DND-41 (cell line): ENCODE measurements around the gene FLRT1.

Experiments used
- ATAC-seq: fragments of 200-7000 bp; cut with Tn5 transposase; 3 replicates; pipeline ENCODE4 v1.9.1; 2021; ENCODE audit warnings: low read depth; ENCODE audit not compliant: insufficient read depth
- DNase-seq: peaks from one replicate; pipeline ENCODE4 v3.0.0-alpha.2; 2020
- H2AFZ ChIP-seq: 2 replicates; pipeline ENCODE4 v1.6.0; 2012; ENCODE audit warnings: low read depth, low read length
- H3K27ac ChIP-seq: 2 replicates; pipeline ENCODE4 v1.5.1; 2012; ENCODE audit warnings: low read length, inconsistent platforms
- H3K27me3 ChIP-seq: fragments of 200-600 bp; sonication (generic); 2 replicates; pipeline ENCODE4 v1.6.0; 2012; ENCODE audit warnings: low read length, mild to moderate bottlenecking, inconsistent platforms; ENCODE audit not compliant: insufficient read depth, poor library complexity
- H3K36me3 ChIP-seq: 2 replicates; pipeline ENCODE4 v1.5.1; 2012; ENCODE audit warnings: low read length, inconsistent platforms; ENCODE audit not compliant: insufficient read depth
- H3K4me1 ChIP-seq: 2 replicates; pipeline ENCODE4 v1.5.1; 2012; ENCODE audit warnings: mild to moderate bottlenecking, low read length; ENCODE audit not compliant: insufficient read depth
- H3K4me2 ChIP-seq: 2 replicates; pipeline ENCODE4 v1.6.0; 2012; ENCODE audit warnings: mild to moderate bottlenecking, moderate library complexity, low read length, inconsistent platforms; ENCODE audit not compliant: insufficient read depth
- H3K4me3 ChIP-seq, 2 experiments: fragments of 200-600 bp in 1 of 2; shearing (Covaris generic) in 1 of 2; 2 replicates each; pipeline ENCODE4 v1.5.1; 2012 to 2016; ENCODE audit warnings: inconsistent platforms in 2 of 2, low read length in 2 of 2, mild to moderate bottlenecking in 2 of 2, low read depth in 1 of 2, moderate library complexity in 1 of 2
- H3K79me2 ChIP-seq: 2 replicates; pipeline ENCODE4 v1.6.0; 2012; ENCODE audit warnings: low read length, inconsistent platforms; ENCODE audit not compliant: insufficient read depth
- H3K9ac ChIP-seq: 2 replicates; pipeline ENCODE4 v1.6.0; 2012; ENCODE audit warnings: low read depth, mild to moderate bottlenecking, inconsistent platforms, low read length, moderate library complexity
- H3K9me3 ChIP-seq: 2 replicates; pipeline ENCODE4 v1.5.1; 2012; ENCODE audit warnings: low read length, moderate library complexity, mild to moderate bottlenecking, inconsistent platforms; ENCODE audit not compliant: insufficient read depth, severe bottlenecking
- H4K20me1 ChIP-seq: 2 replicates; pipeline ENCODE4 v1.6.0; 2012; ENCODE audit warnings: low read length; ENCODE audit not compliant: insufficient read depth
- EZH2 ChIP-seq: IDR thresholded peaks from 3 replicates; pipeline ENCODE4 v1.6.1; 2012; ENCODE audit warnings: borderline replicate concordance, low read depth, mild to moderate bottlenecking, moderate library complexity, low read length, inconsistent platforms; ENCODE audit not compliant: severe bottlenecking
- TF ChIP-seq, protein P1 (sequence below): IDR thresholded peaks from 2 replicates; pipeline ENCODE4 v1.5.1; 2012; ENCODE audit warnings: borderline replicate concordance, low read length, moderate library complexity, mild to moderate bottlenecking; ENCODE audit not compliant: poor library complexity, severe bottlenecking; ENCODE audit errors: extremely low read depth

FLRT1 gene

DNA sequence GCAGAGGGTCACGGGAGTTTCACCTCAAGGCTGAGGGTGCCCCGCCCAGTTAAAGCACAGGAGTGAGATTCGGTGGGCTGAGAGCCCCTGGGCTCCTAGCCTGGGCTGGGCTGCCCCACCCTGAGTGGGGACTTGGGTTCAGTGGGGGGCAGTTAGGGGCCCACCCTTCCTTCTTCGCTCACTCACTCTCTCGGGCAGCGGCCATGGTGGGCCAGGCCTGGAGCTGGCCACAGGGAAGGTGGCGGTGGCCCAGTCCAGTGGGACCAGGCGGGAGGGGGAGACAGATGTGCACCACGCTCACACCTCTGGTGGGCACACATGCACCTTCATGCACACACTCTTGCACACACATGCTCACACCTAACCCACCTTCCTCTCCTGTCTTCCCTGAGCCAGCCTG, 6.1 kb downstream of the FLRT1 start:
- H3K9ac ChIP-seq: no peak overlapping the region
- DNase-seq: no peak

DNA sequence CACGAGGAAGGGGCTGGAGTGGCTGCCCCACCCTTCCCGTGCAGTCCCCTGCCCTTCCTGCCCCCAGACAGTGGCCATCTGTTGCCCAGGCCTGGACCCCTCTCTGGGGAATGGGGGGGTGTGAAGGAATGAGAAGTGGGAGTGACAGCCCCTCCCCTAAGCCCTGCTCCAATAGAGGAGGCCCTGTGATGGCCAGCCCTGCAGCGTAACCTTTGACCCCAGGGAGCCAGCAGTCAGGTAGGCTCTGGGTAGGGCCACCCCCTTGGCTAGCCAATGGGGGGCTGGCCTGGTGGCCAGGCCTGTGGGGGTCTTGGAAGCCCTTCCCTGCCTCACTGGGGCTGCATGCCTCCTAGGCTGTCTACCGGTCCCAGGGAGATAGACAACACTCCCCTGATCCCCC, 6.6 kb downstream of the FLRT1 start:
- Histone ChIP-seq H4K20me1 (peaks cover 35% of the 10 kb centered on the region), H3K27me3 (peaks cover 7% of the 10 kb centered on the region), H3K79me2 (no peaks in the 10 kb centered on the region), H3K27ac (no peak overlapping the region), H3K36me3 (no peaks in the 10 kb centered on the region), H3K4me2 (no peak overlapping the region), H3K9ac (no peak overlapping the region), H3K9me3 (no peaks in the 10 kb centered on the region), H2AFZ (no peak overlapping the region), H3K4me1 (no peaks in the 10 kb centered on the region), H3K4me3 (no peak overlapping the region)
- DNase-seq: no peak
- no peak for ATAC-seq
- TF ChIP-seq EZH2: no peak
- TF ChIP-seq, protein P1, sequence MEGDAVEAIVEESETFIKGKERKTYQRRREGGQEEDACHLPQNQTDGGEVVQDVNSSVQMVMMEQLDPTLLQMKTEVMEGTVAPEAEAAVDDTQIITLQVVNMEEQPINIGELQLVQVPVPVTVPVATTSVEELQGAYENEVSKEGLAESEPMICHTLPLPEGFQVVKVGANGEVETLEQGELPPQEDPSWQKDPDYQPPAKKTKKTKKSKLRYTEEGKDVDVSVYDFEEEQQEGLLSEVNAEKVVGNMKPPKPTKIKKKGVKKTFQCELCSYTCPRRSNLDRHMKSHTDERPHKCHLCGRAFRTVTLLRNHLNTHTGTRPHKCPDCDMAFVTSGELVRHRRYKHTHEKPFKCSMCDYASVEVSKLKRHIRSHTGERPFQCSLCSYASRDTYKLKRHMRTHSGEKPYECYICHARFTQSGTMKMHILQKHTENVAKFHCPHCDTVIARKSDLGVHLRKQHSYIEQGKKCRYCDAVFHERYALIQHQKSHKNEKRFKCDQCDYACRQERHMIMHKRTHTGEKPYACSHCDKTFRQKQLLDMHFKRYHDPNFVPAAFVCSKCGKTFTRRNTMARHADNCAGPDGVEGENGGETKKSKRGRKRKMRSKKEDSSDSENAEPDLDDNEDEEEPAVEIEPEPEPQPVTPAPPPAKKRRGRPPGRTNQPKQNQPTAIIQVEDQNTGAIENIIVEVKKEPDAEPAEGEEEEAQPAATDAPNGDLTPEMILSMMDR: no peak

More for the DNA sequence above, 6.1 kb downstream of the FLRT1 start:
- no peak overlapping the region for H3K27ac ChIP-seq
- H3K79me2 ChIP-seq: no peaks in the 10 kb centered on the region
- TF ChIP-seq, protein P1: no peak
- no peak for TF ChIP-seq EZH2
- no peak for ATAC-seq
- H3K27me3 ChIP-seq: peaks cover 11% of the 10 kb centered on the region
- H3K4me2 ChIP-seq: no peak overlapping the region
- H3K4me3 ChIP-seq: no peak overlapping the region
- no peaks in the 10 kb centered on the region for H3K36me3 ChIP-seq
- H3K9me3 ChIP-seq: no peaks in the 10 kb centered on the region
- peaks cover 3% of the 10 kb centered on the region; the same call in 1 of the 2 replicates for H3K4me1 ChIP-seq
- no peak overlapping the region for H2AFZ ChIP-seq
- peaks cover 39% of the 10 kb centered on the region for H4K20me1 ChIP-seq

DNA sequence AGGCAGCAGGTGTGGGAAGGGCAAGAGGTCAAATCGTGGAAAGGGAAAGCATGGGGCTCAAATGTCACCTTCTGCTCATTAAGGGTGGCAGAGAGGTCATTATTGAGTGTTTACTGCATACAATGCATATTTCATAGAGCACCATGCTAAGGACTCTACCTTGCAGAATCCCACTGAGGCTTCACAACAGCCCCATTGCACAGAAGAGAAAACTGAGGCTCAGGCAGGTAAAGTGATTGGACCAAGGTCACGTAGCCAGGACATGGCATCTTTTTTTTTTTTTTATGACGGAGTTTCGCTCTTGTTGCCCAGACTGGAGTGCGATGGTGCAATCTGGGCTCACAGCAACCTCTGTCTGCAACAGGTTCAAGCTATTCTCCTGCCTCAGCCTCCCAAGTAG, 7.8 kb downstream of the FLRT1 start:
- no peaks in the 10 kb centered on the region for H3K79me2 ChIP-seq
- no peak overlapping the region for H3K4me2 ChIP-seq
- no peak overlapping the region for H3K27ac ChIP-seq
- DNase-seq (no peak), ATAC-seq (no peak)
- no peaks in the 10 kb centered on the region for H3K9me3 ChIP-seq
- no peak for TF ChIP-seq EZH2
- TF ChIP-seq, protein P1: no peak
- H4K20me1 ChIP-seq: peaks cover 29% of the 10 kb centered on the region; the same call in 1 of the 2 replicates
- no peak overlapping the region for H3K9ac ChIP-seq
- H3K36me3 ChIP-seq: no peaks in the 10 kb centered on the region
- no peak overlapping the region for H3K4me3 ChIP-seq
- no peak overlapping the region for H2AFZ ChIP-seq
- no peaks in the 10 kb centered on the region for H3K4me1 ChIP-seq
- H3K27me3 ChIP-seq: no peaks in the 10 kb centered on the region
